Measurements from ENCODE around the gene DNAJC1.

The DNAJC1 gene

GRCh38 chr10:21993360-21994001, 10.0 kb downstream of the DNAJC1 start:
- Histone ChIP-seq H3K36me3 (no peaks in the 10 kb centered on the region), H3K4me1 (no peaks in the 10 kb centered on the region), H3K4me3 (ENCODE audit: low read depth, low read length) (no peak overlapping the region), H3K9me3 (no peaks in the 10 kb centered on the region), H3K27me3 (no peaks in the 10 kb centered on the region)
- TF ChIP-seq, protein P1, sequence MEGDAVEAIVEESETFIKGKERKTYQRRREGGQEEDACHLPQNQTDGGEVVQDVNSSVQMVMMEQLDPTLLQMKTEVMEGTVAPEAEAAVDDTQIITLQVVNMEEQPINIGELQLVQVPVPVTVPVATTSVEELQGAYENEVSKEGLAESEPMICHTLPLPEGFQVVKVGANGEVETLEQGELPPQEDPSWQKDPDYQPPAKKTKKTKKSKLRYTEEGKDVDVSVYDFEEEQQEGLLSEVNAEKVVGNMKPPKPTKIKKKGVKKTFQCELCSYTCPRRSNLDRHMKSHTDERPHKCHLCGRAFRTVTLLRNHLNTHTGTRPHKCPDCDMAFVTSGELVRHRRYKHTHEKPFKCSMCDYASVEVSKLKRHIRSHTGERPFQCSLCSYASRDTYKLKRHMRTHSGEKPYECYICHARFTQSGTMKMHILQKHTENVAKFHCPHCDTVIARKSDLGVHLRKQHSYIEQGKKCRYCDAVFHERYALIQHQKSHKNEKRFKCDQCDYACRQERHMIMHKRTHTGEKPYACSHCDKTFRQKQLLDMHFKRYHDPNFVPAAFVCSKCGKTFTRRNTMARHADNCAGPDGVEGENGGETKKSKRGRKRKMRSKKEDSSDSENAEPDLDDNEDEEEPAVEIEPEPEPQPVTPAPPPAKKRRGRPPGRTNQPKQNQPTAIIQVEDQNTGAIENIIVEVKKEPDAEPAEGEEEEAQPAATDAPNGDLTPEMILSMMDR (IDR thresholded peaks at IDR 0.05; ENCODE audit: low read depth, low read length), result peak; percentile 27
- DNase-seq, result no peak

DNA sequence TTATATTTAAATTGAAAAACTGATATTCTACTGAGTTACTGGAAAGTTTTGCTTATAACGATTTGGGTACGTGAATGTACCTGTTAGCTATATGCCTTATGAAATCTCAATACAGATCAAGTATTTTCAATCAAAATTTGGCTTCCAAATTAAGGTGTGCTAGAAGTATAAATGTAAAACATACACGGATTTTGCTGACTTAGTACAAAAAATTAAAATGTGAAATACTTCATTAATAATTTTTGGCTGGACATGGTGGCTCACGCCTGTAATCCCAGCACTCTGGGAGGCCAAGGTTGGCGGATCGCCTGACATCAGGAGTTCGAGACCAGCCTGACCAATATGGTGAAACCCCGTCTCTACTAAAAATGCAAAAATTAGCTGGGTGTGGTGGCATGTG, 11.7 kb downstream of the DNAJC1 start:
- no peaks in the 10 kb centered on the region for H3K36me3 ChIP-seq
- TF ChIP-seq, protein P1 (IDR thresholded peaks at IDR 0.05; ENCODE audit: low read depth, low read length), result no peak

GRCh38 chr10:21990449-21990848, 13.1 kb downstream of the DNAJC1 start:
- H3K36me3 ChIP-seq, result no peaks in the 10 kb centered on the region
- no peak overlapping the region for H3K4me3 ChIP-seq (ENCODE audit: low read depth, low read length)
- no peaks in the 10 kb centered on the region for H3K9me3 ChIP-seq
- TF ChIP-seq, protein P1 (IDR thresholded peaks at IDR 0.05; ENCODE audit: low read depth, low read length), result no peak
- no peaks in the 10 kb centered on the region for H3K4me1 ChIP-seq
- H3K27me3 ChIP-seq, result no peaks in the 10 kb centered on the region
- DNase-seq, result no peak

More for the DNA sequence above, 11.7 kb downstream of the DNAJC1 start:
- H3K4me3 ChIP-seq (ENCODE audit: low read depth, low read length), result no peak overlapping the region
- no peak for DNase-seq
- H3K4me1 ChIP-seq, result no peaks in the 10 kb centered on the region
- no peaks in the 10 kb centered on the region for H3K27me3 ChIP-seq
- no peaks in the 10 kb centered on the region for H3K9me3 ChIP-seq

GRCh38 chr10:21989453-21990154, 13.9 kb downstream of the DNAJC1 start:
- Histone ChIP-seq H3K4me3 (ENCODE audit: low read depth, low read length) (no peak overlapping the region), H3K36me3 (no peaks in the 10 kb centered on the region), H3K9me3 (no peaks in the 10 kb centered on the region), H3K4me1 (no peaks in the 10 kb centered on the region), H3K27me3 (no peaks in the 10 kb centered on the region)
- peak; percentile 58 for DNase-seq
- TF ChIP-seq, protein P1 (IDR thresholded peaks at IDR 0.05; ENCODE audit: low read depth, low read length), result peak; percentile 74

- DNase-seq, result no peak
- H3K9me3 ChIP-seq, result no peaks in the 10 kb centered on the region
Measured at GRCh38 chr10:21985541-21985940, 18.0 kb downstream of the DNAJC1 start.

More at GRCh38 chr10:21985541-21985940, 18.0 kb downstream of the DNAJC1 start:
- TF ChIP-seq, protein P1 (IDR thresholded peaks at IDR 0.05; ENCODE audit: low read depth, low read length), result no peak
- no peaks in the 10 kb centered on the region for H3K36me3 ChIP-seq
- no peak overlapping the region for H3K4me3 ChIP-seq (ENCODE audit: low read depth, low read length)
- no peaks in the 10 kb centered on the region for H3K27me3 ChIP-seq
- H3K4me1 ChIP-seq, result peaks cover 7% of the 10 kb centered on the region; the same call in 1 of the 2 replicates

All from BE2C (cell line).